OCI-LY1 (cell line): Measurements from ENCODE around the gene BEAN1.
"Not testable (repeated sequence)": the region's sequence is repeated elsewhere in the genome, so short reads cannot be mapped to it uniquely, and the experiment has no call there.

Experiments
- H2AFZ ChIP-seq: fragments of 200-600 bp; sonication (generic), shearing (Covaris generic); 2 replicates; pipeline ENCODE4 v1.6.0; 2014; ENCODE audit warnings: antibody characterized with exemption, mild to moderate bottlenecking, low read length
- H3F3A ChIP-seq: fragments of 200-600 bp; sonication (generic), shearing (Covaris generic); 2 replicates; pipeline ENCODE4 v1.6.0; 2014; ENCODE audit warnings: mild to moderate bottlenecking, antibody characterized with exemption, low read length, moderate library complexity; ENCODE audit not compliant: insufficient read depth
- H3K27ac ChIP-seq: fragments of 200-600 bp; sonication (generic); 2 replicates; pipeline ENCODE4 v1.5.1; 2014; ENCODE audit warnings: low read length, mixed run types, mild to moderate bottlenecking, low read depth; ENCODE audit not compliant: poor library complexity, severe bottlenecking
- H3K27me3 ChIP-seq: fragments of 200-600 bp; sonication (generic); 2 replicates; pipeline ENCODE4 v1.6.0; 2014; ENCODE audit warnings: antibody characterized with exemption, mild to moderate bottlenecking, low read length, moderate library complexity; ENCODE audit not compliant: insufficient read depth
- H3K36me3 ChIP-seq: fragments of 200-600 bp; sonication (generic); 2 replicates; pipeline ENCODE4 v1.6.1; 2014; ENCODE audit warnings: mild to moderate bottlenecking, antibody characterized with exemption, low read length, moderate library complexity, mixed read lengths; ENCODE audit not compliant: insufficient read depth
- H3K4me1 ChIP-seq: fragments of 200-600 bp; sonication (generic); 2 replicates; pipeline ENCODE4 v1.5.1; 2014; ENCODE audit warnings: mild to moderate bottlenecking, low read length, moderate library complexity; ENCODE audit not compliant: insufficient read depth, severe bottlenecking
- H3K4me2 ChIP-seq: fragments of 200-600 bp; sonication (generic), shearing (Covaris generic); 2 replicates; pipeline ENCODE4 v1.6.1; 2014; ENCODE audit warnings: low read length
- H3K4me3 ChIP-seq: fragments of 200-600 bp; sonication (generic); 2 replicates; pipeline ENCODE4 v1.5.1; 2014; ENCODE audit warnings: low read length, low read depth, mild to moderate bottlenecking, mixed read lengths; ENCODE audit not compliant: poor library complexity, severe bottlenecking
- H3K79me2 ChIP-seq: fragments of 200-600 bp; shearing (Covaris generic); 2 replicates; pipeline ENCODE4 v1.6.1; 2016; ENCODE audit warnings: mixed run types, low read length, mixed read lengths; ENCODE audit not compliant: insufficient read depth
- H3K9ac ChIP-seq: fragments of 200-600 bp; sonication (generic), shearing (Covaris generic); 2 replicates; pipeline ENCODE4 v1.6.1; 2014; ENCODE audit warnings: mild to moderate bottlenecking, low read length, mixed read lengths
- H3K9me2 ChIP-seq: fragments of 200-600 bp; sonication (generic), shearing (Covaris generic); 2 replicates; pipeline ENCODE4 v1.6.1; 2014; ENCODE audit warnings: low read depth, mild to moderate bottlenecking, low read length, mixed read lengths
- H3K9me3 ChIP-seq: fragments of 200-600 bp; shearing (Covaris generic); 2 replicates; pipeline ENCODE4 v1.6.1; 2014; ENCODE audit warnings: low read length, mixed read lengths
- H4K20me1 ChIP-seq: fragments of 200-600 bp; sonication (generic), shearing (Covaris generic); 2 replicates; pipeline ENCODE4 v1.6.0; 2016; ENCODE audit warnings: mild to moderate bottlenecking, low read length; ENCODE audit not compliant: insufficient read depth
- CTCF ChIP-seq: fragments of 200-600 bp; sonication (generic), shearing (Covaris generic); IDR thresholded peaks from 2 replicates; pipeline ENCODE4 v1.5.1; 2017; ENCODE audit warnings: mild to moderate bottlenecking, antibody characterized with exemption, low read length, moderate library complexity, mixed read lengths
- EZH2 ChIP-seq: fragments of 200-600 bp; sonication (generic), shearing (Covaris generic); IDR thresholded peaks from 2 replicates; pipeline ENCODE4 v1.8.0; 2017; ENCODE audit warnings: borderline replicate concordance, mixed run types, mild to moderate bottlenecking, antibody characterized with exemption, low read length, moderate library complexity, mixed read lengths

BEAN1 gene

DNA sequence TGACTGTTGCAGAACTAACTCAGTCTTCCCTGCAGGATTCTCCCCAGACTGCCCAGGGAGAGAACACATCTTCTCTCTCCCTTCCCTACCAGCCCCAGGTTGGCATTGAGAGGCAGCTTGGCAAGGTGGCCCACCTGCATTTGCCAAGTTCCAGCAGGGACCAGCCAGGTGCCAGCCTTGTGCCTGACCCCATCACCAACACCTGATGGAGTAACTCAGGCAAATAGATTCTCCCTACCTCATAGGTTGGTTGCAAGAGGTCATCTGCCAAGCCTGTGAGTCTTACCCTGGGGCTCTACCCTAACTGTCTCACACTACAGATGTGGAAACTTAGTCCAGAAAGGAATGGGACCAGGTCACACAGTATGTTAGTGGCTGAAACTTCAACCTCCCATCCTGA, 20.4 kb downstream of the BEAN1 start:
- Histone ChIP-seq H3K9ac (no peak overlapping the region), H3K27me3 (peaks cover 4% of the 10 kb centered on the region; the same call in 1 of the 2 replicates), H2AFZ (no peak overlapping the region), H4K20me1 (no peaks in the 10 kb centered on the region), H3K27ac (no peak overlapping the region), H3K79me2 (no peaks in the 10 kb centered on the region), H3F3A (no peaks in the 10 kb centered on the region), H3K4me2 (no peak overlapping the region), H3K9me2 (no peaks in the 10 kb centered on the region), H3K36me3 (no peaks in the 10 kb centered on the region), H3K9me3 (no peaks in the 10 kb centered on the region), H3K4me1 (no peaks in the 10 kb centered on the region), H3K4me3 (no peak overlapping the region)
- no peak for TF ChIP-seq EZH2
- no peak for TF ChIP-seq CTCF

DNA sequence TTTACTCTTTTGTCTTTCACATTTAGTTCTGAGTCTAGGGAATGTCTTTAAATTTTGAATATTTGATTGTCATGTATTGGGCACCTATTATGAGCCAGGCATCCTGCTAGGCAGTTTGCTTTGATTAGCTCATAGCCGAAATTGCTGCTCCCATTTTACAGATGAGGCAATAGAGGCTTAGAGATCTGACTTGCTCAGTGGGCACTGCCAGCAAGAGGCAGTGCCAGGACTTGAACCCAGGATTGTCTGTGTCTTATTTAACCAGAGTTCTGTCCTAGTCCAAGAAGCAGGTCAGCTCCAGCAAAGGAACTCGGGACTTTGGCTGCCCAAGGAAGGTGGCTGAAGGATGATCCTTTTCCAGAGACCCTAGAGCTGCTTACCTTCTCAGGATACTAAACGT, 24.5 kb downstream of the BEAN1 start:
- H3K9ac ChIP-seq = no peak overlapping the region
- TF ChIP-seq CTCF = no peak
- TF ChIP-seq EZH2 = no peak
- no peaks in the 10 kb centered on the region for H3F3A ChIP-seq
- no peak overlapping the region for H3K4me3 ChIP-seq
- no peaks in the 10 kb centered on the region for H3K9me3 ChIP-seq
- no peaks in the 10 kb centered on the region for H4K20me1 ChIP-seq
- H3K27me3 ChIP-seq = peaks cover 4% of the 10 kb centered on the region; the same call in 1 of the 2 replicates
- no peak overlapping the region for H3K4me2 ChIP-seq
- no peaks in the 10 kb centered on the region for H3K36me3 ChIP-seq
- no peak overlapping the region for H3K27ac ChIP-seq
- no peak overlapping the region for H2AFZ ChIP-seq
- H3K9me2 ChIP-seq = no peaks in the 10 kb centered on the region
- no peaks in the 10 kb centered on the region for H3K4me1 ChIP-seq
- H3K79me2 ChIP-seq = no peaks in the 10 kb centered on the region

DNA sequence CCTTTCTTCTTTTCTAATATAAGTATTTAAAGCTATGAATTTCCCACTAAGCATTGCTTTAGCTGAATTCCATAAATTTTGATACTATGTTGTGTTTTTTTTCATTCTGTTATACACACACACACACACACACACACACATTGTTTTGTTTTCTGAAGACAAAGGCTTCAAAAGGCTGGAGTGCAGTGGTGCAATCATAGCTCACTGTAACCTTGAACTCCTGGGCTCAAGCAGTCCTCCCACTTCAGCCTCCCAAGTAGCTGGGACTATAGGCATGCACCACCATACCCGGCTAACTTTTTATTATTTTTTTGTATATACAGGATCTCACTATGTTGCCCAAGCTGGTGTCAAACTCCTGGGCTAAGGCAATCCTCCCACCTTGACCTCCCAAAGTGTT, 26.1 kb downstream of the BEAN1 start:
- H3K4me2 ChIP-seq, H3K79me2 ChIP-seq, H3K4me3 ChIP-seq, H3K27me3 ChIP-seq, H4K20me1 ChIP-seq, H3F3A ChIP-seq, H3K27ac ChIP-seq, H3K9me2 ChIP-seq, H3K9me3 ChIP-seq, H3K4me1 ChIP-seq, H3K9ac ChIP-seq, H2AFZ ChIP-seq, H3K36me3 ChIP-seq: not testable (repeated sequence)

GRCh38 chr16:66454751-66455150, 27.7 kb downstream of the BEAN1 start:
- Histone ChIP-seq H3K79me2 (no peaks in the 10 kb centered on the region), H3K9me3 (no peaks in the 10 kb centered on the region), H3K4me3 (no peak overlapping the region), H3K36me3 (no peaks in the 10 kb centered on the region), H3K4me2 (no peak overlapping the region), H3K9ac (no peak overlapping the region), H3K4me1 (no peaks in the 10 kb centered on the region), H3F3A (no peaks in the 10 kb centered on the region), H3K27ac (no peak overlapping the region), H4K20me1 (no peaks in the 10 kb centered on the region), H3K27me3 (peaks cover 4% of the 10 kb centered on the region; the same call in 1 of the 2 replicates), H2AFZ (no peak overlapping the region), H3K9me2 (no peaks in the 10 kb centered on the region)
- no peak for TF ChIP-seq EZH2
- TF ChIP-seq CTCF = no peak
